ENCODE data around the gene RNF207.

The RNF207 gene

GRCh38 chr1:6222636-6223035, 16.7 kb downstream of the RNF207 start:
- no peak overlapping the region for H3K4me3 ChIP-seq (ENCODE audit: low read depth, low read length)
- H3K9me3 ChIP-seq (ENCODE audit: control insufficient read depth, insufficient read depth, low read length): no peaks in the 10 kb centered on the region
- H3K36me3 ChIP-seq (ENCODE audit: control insufficient read depth, insufficient read depth, low read length): peaks cover 24% of the 10 kb centered on the region
- H3K27me3 ChIP-seq (ENCODE audit: control insufficient read depth, insufficient read depth, low read length): no peaks in the 10 kb centered on the region
- H3K4me1 ChIP-seq (ENCODE audit: control insufficient read depth, insufficient read depth, low read length): no peaks in the 10 kb centered on the region
- H3K9ac ChIP-seq (ENCODE audit: low read depth, low read length): no peak overlapping the region

- Histone ChIP-seq H3K27me3 (ENCODE audit: control insufficient read depth, insufficient read depth, low read length) (no peaks in the 10 kb centered on the region), H3K4me3 (ENCODE audit: low read depth, low read length) (no peak overlapping the region), H3K9ac (ENCODE audit: low read depth, low read length) (no peak overlapping the region), H3K36me3 (ENCODE audit: control insufficient read depth, insufficient read depth, low read length) (peaks cover 24% of the 10 kb centered on the region), H3K9me3 (ENCODE audit: control insufficient read depth, insufficient read depth, low read length) (no peaks in the 10 kb centered on the region), H3K4me1 (ENCODE audit: control insufficient read depth, insufficient read depth, low read length) (no peaks in the 10 kb centered on the region)
These were observed 17.7 kb downstream of the RNF207 start for GRCh38 chr1:6223617-6224016.

GRCh38 chr1:6224718-6225117, 18.8 kb downstream of the RNF207 start:
- Histone ChIP-seq H3K27me3 (ENCODE audit: control insufficient read depth, insufficient read depth, low read length) (no peaks in the 10 kb centered on the region), H3K9ac (ENCODE audit: low read depth, low read length) (no peak overlapping the region), H3K4me1 (ENCODE audit: control insufficient read depth, insufficient read depth, low read length) (no peaks in the 10 kb centered on the region), H3K36me3 (ENCODE audit: control insufficient read depth, insufficient read depth, low read length) (peaks cover 24% of the 10 kb centered on the region), H3K9me3 (ENCODE audit: control insufficient read depth, insufficient read depth, low read length) (no peaks in the 10 kb centered on the region), H3K4me3 (ENCODE audit: low read depth, low read length) (no peak overlapping the region)

GRCh38 chr1:6225651-6226050, 19.7 kb downstream of the RNF207 start:
- Histone ChIP-seq H3K4me1 (ENCODE audit: control insufficient read depth, insufficient read depth, low read length) (no peaks in the 10 kb centered on the region), H3K36me3 (ENCODE audit: control insufficient read depth, insufficient read depth, low read length) (peaks cover 24% of the 10 kb centered on the region), H3K27me3 (ENCODE audit: control insufficient read depth, insufficient read depth, low read length) (no peaks in the 10 kb centered on the region), H3K4me3 (ENCODE audit: low read depth, low read length) (no peak overlapping the region), H3K9ac (ENCODE audit: low read depth, low read length) (no peak overlapping the region), H3K9me3 (ENCODE audit: control insufficient read depth, insufficient read depth, low read length) (no peaks in the 10 kb centered on the region)

GRCh38 chr1:6233376-6233775, 27.5 kb downstream of the RNF207 start:
- Histone ChIP-seq H3K4me3 (ENCODE audit: low read depth, low read length) (no peak overlapping the region), H3K9me3 (ENCODE audit: control insufficient read depth, insufficient read depth, low read length) (no peaks in the 10 kb centered on the region), H3K4me1 (ENCODE audit: control insufficient read depth, insufficient read depth, low read length) (peaks cover 4% of the 10 kb centered on the region), H3K36me3 (ENCODE audit: control insufficient read depth, insufficient read depth, low read length) (peaks cover 24% of the 10 kb centered on the region), H3K9ac (ENCODE audit: low read depth, low read length) (no peak overlapping the region), H3K27me3 (ENCODE audit: control insufficient read depth, insufficient read depth, low read length) (no peaks in the 10 kb centered on the region)

GRCh38 chr1:6234502-6235295, 28.8 kb downstream of the RNF207 start:
- peak overlapping the region; percentile 73 for H3K9ac ChIP-seq (ENCODE audit: low read depth, low read length)
- no peaks in the 10 kb centered on the region for H3K27me3 ChIP-seq (ENCODE audit: control insufficient read depth, insufficient read depth, low read length)
- peaks cover 24% of the 10 kb centered on the region for H3K36me3 ChIP-seq (ENCODE audit: control insufficient read depth, insufficient read depth, low read length)
- no peaks in the 10 kb centered on the region for H3K9me3 ChIP-seq (ENCODE audit: control insufficient read depth, insufficient read depth, low read length)
- H3K4me3 ChIP-seq (ENCODE audit: low read depth, low read length): peak overlapping the region; percentile 77
- H3K4me1 ChIP-seq (ENCODE audit: control insufficient read depth, insufficient read depth, low read length): peaks cover 9% of the 10 kb centered on the region

GRCh38 chr1:6235296-6235677, 29.4 kb downstream of the RNF207 start:
- no peaks in the 10 kb centered on the region for H3K27me3 ChIP-seq (ENCODE audit: control insufficient read depth, insufficient read depth, low read length)
- peak overlapping the region; percentile 77 for H3K4me3 ChIP-seq (ENCODE audit: low read depth, low read length)
- no peaks in the 10 kb centered on the region for H3K9me3 ChIP-seq (ENCODE audit: control insufficient read depth, insufficient read depth, low read length)
- peak overlapping the region; percentile 73 for H3K9ac ChIP-seq (ENCODE audit: low read depth, low read length)
- H3K36me3 ChIP-seq (ENCODE audit: control insufficient read depth, insufficient read depth, low read length): peaks cover 24% of the 10 kb centered on the region
- peaks cover 15% of the 10 kb centered on the region for H3K4me1 ChIP-seq (ENCODE audit: control insufficient read depth, insufficient read depth, low read length)

GRCh38 chr1:6237093-6237492, 31.2 kb downstream of the RNF207 start:
- no peaks in the 10 kb centered on the region for H3K9me3 ChIP-seq (ENCODE audit: control insufficient read depth, insufficient read depth, low read length)
- peaks cover 15% of the 10 kb centered on the region for H3K36me3 ChIP-seq (ENCODE audit: control insufficient read depth, insufficient read depth, low read length)
- peaks cover 2% of the 10 kb centered on the region for H3K27me3 ChIP-seq (ENCODE audit: control insufficient read depth, insufficient read depth, low read length)
- H3K9ac ChIP-seq (ENCODE audit: low read depth, low read length): no peak overlapping the region
- H3K4me1 ChIP-seq (ENCODE audit: control insufficient read depth, insufficient read depth, low read length): peaks cover 25% of the 10 kb centered on the region
- no peak overlapping the region for H3K4me3 ChIP-seq (ENCODE audit: low read depth, low read length)

GRCh38 chr1:6239213-6239752, 33.4 kb downstream of the RNF207 start:
- Histone ChIP-seq H3K9me3 (ENCODE audit: control insufficient read depth, insufficient read depth, low read length) (no peaks in the 10 kb centered on the region), H3K36me3 (ENCODE audit: control insufficient read depth, insufficient read depth, low read length) (peaks cover 4% of the 10 kb centered on the region), H3K27me3 (ENCODE audit: control insufficient read depth, insufficient read depth, low read length) (peaks cover 15% of the 10 kb centered on the region), H3K4me1 (ENCODE audit: control insufficient read depth, insufficient read depth, low read length) (peaks cover 33% of the 10 kb centered on the region), H3K9ac (ENCODE audit: low read depth, low read length) (no peak overlapping the region), H3K4me3 (ENCODE audit: low read depth, low read length) (peak overlapping the region; percentile 33)

- Histone ChIP-seq H3K9me3 (ENCODE audit: control insufficient read depth, insufficient read depth, low read length) (no peaks in the 10 kb centered on the region), H3K27me3 (ENCODE audit: control insufficient read depth, insufficient read depth, low read length) (peaks cover 16% of the 10 kb centered on the region), H3K4me3 (ENCODE audit: low read depth, low read length) (peak overlapping the region; percentile 1), H3K9ac (ENCODE audit: low read depth, low read length) (peak overlapping the region; percentile 2), H3K36me3 (ENCODE audit: control insufficient read depth, insufficient read depth, low read length) (no peaks in the 10 kb centered on the region), H3K4me1 (ENCODE audit: control insufficient read depth, insufficient read depth, low read length) (peaks cover 28% of the 10 kb centered on the region)
These were observed 34.2 kb downstream of the RNF207 start for GRCh38 chr1:6239950-6240768.

GRCh38 chr1:6241107-6241886, 35.4 kb downstream of the RNF207 start:
- H3K9me3 ChIP-seq (ENCODE audit: control insufficient read depth, insufficient read depth, low read length): no peaks in the 10 kb centered on the region
- H3K27me3 ChIP-seq (ENCODE audit: control insufficient read depth, insufficient read depth, low read length): peaks cover 16% of the 10 kb centered on the region
- peak overlapping the region; percentile 19 for H3K4me3 ChIP-seq (ENCODE audit: low read depth, low read length)

More at GRCh38 chr1:6241107-6241886, 35.4 kb downstream of the RNF207 start:
- Histone ChIP-seq H3K9ac (ENCODE audit: low read depth, low read length) (no peak overlapping the region), H3K36me3 (ENCODE audit: control insufficient read depth, insufficient read depth, low read length) (no peaks in the 10 kb centered on the region), H3K4me1 (ENCODE audit: control insufficient read depth, insufficient read depth, low read length) (peaks cover 28% of the 10 kb centered on the region)

Data from iPS-15b (cell line).